Loucy (cell line): Measurements from ENCODE around the gene KRTAP5-8.
"Not testable (repeated sequence)": the region's sequence is repeated elsewhere in the genome, so short reads cannot be mapped to it uniquely, and the experiment has no call there.

ENCODE experiments used
- H2AFZ ChIP-seq: fragments of 200-600 bp; sonication (generic); 2 replicates; pipeline ENCODE4 v1.6.0; 2016; ENCODE audit warnings: antibody characterized with exemption, mild to moderate bottlenecking, low read length, moderate library complexity
- H3F3A ChIP-seq: fragments of 200-600 bp; 2 replicates; pipeline ENCODE4 v1.6.0; 2016; ENCODE audit warnings: antibody characterized with exemption, low read depth, mild to moderate bottlenecking
- H3K27me3 ChIP-seq: fragments of 200-600 bp; sonication (generic); 2 replicates; pipeline ENCODE4 v1.6.1; 2014; ENCODE audit warnings: low read length, mild to moderate bottlenecking; ENCODE audit not compliant: insufficient read depth, poor library complexity, severe bottlenecking
- H3K36me3 ChIP-seq: fragments of 200-600 bp; sonication (generic); 2 replicates; pipeline ENCODE4 v1.6.1; 2016; ENCODE audit warnings: low read length; ENCODE audit not compliant: insufficient read depth
- H3K4me1 ChIP-seq: fragments of 200-600 bp; sonication (generic); 2 replicates; pipeline ENCODE4 v1.5.1; 2014; ENCODE audit warnings: low read length, mild to moderate bottlenecking; ENCODE audit not compliant: insufficient read depth, poor library complexity, severe bottlenecking
- H3K4me2 ChIP-seq: fragments of 200-600 bp; sonication (generic); 2 replicates; pipeline ENCODE4 v1.6.0; 2014; ENCODE audit warnings: antibody characterized with exemption, low read length, low read depth, mild to moderate bottlenecking; ENCODE audit not compliant: poor library complexity, severe bottlenecking
- H3K4me3 ChIP-seq: fragments of 200-600 bp; sonication (generic); 2 replicates; pipeline ENCODE4 v1.5.1; 2014; ENCODE audit warnings: low read length, mild to moderate bottlenecking, mixed read lengths; ENCODE audit not compliant: poor library complexity, severe bottlenecking
- H3K79me2 ChIP-seq: fragments of 200-600 bp; sonication (generic); 2 replicates; pipeline ENCODE4 v1.6.1; 2014; ENCODE audit warnings: low read length; ENCODE audit not compliant: insufficient read depth
- H3K9ac ChIP-seq: fragments of 200-600 bp; sonication (generic); 2 replicates; pipeline ENCODE4 v1.6.0; 2014; ENCODE audit warnings: mild to moderate bottlenecking, low read depth, low read length, moderate library complexity; ENCODE audit not compliant: poor library complexity, severe bottlenecking
- H3K9me2 ChIP-seq: fragments of 200-600 bp; sonication (generic); replicated peaks from 2 replicates; pipeline ENCODE4 v1.6.1; 2016; ENCODE audit warnings: low read depth, low read length, mixed read lengths
- H3K9me3 ChIP-seq: fragments of 200-600 bp; sonication (generic); 2 replicates; pipeline ENCODE4 v1.6.1; 2014; ENCODE audit warnings: mild to moderate bottlenecking, antibody characterized with exemption, low read length, low read depth; ENCODE audit not compliant: insufficient read depth
- H4K20me1 ChIP-seq: fragments of 200-600 bp; sonication (generic); 2 replicates; pipeline ENCODE4 v1.6.0; 2014; ENCODE audit warnings: antibody characterized with exemption, low read length, mild to moderate bottlenecking; ENCODE audit not compliant: insufficient read depth, poor library complexity, severe bottlenecking
- CTCF ChIP-seq: fragments of 200-600 bp; sonication (generic); conservative IDR thresholded peaks from 2 replicates; pipeline ENCODE4 v1.5.1; 2014; ENCODE audit warnings: mild to moderate bottlenecking, antibody characterized with exemption, low read length
- EZH2phosphoT487 ChIP-seq: fragments of 200-600 bp; IDR thresholded peaks from 2 replicates; pipeline ENCODE4 v1.6.1; 2018; ENCODE audit warnings: antibody characterized with exemption, mild to moderate bottlenecking, moderate library complexity, borderline replicate concordance

Gene KRTAP5-8

GRCh38 chr11:71581826-71582225 lies 44.0 kb downstream of the KRTAP5-8 start:
- H3K4me1 ChIP-seq = peaks cover 4% of the 10 kb centered on the region
- H3K4me3 ChIP-seq = no peak overlapping the region
- no peaks in the 10 kb centered on the region for H3K9me2 ChIP-seq
- H3K9me3 ChIP-seq = no peaks in the 10 kb centered on the region
- H3K27me3 ChIP-seq = no peaks in the 10 kb centered on the region
- no peaks in the 10 kb centered on the region for H3F3A ChIP-seq
- H3K4me2 ChIP-seq = no peak overlapping the region
- no peak overlapping the region for H3K9ac ChIP-seq
- H4K20me1 ChIP-seq = no peaks in the 10 kb centered on the region
- TF ChIP-seq EZH2phosphoT487 (no peak), CTCF (no peak)
- no peak overlapping the region for H2AFZ ChIP-seq
- no peaks in the 10 kb centered on the region for H3K79me2 ChIP-seq
- no peaks in the 10 kb centered on the region for H3K36me3 ChIP-seq

- Histone ChIP-seq H3K9ac (no peak within 1 kb of the TSS), H3K4me3 (no peak within 1 kb of the TSS), H4K20me1 (no peaks in the 10 kb centered on the region), H3K36me3 (no peaks in the 10 kb centered on the region), H3K4me2 (no peak within 1 kb of the TSS), H3K9me3 (no peaks in the 10 kb centered on the region), H3K9me2 (no peaks in the 10 kb centered on the region), H3F3A (no peaks in the 10 kb centered on the region), H2AFZ (no peak within 1 kb of the TSS), H3K79me2 (no peaks in the 10 kb centered on the region), H3K4me1 (peaks cover 4% of the 10 kb centered on the region), H3K27me3 (no peaks in the 10 kb centered on the region)
- TF ChIP-seq CTCF (no peak), EZH2phosphoT487 (no peak)
Observed at GRCh38 chr11:71582309-71582895, 44.6 kb downstream of the KRTAP5-8 start, which contains the start of gene KRTAP5-11. Gene KRTAP5-11 (minus strand): TSS chr11:71582875. CDS start chr11:71582837, 38 bp downstream.

- H3K4me3 ChIP-seq, H3K4me2 ChIP-seq, H3K79me2 ChIP-seq, H2AFZ ChIP-seq, H3K9me2 ChIP-seq, H3K9ac ChIP-seq, H3F3A ChIP-seq, H4K20me1 ChIP-seq, H3K27me3 ChIP-seq, H3K9me3 ChIP-seq, H3K4me1 ChIP-seq, H3K36me3 ChIP-seq: not testable (repeated sequence)
Observed at GRCh38 chr11:71582969-71583368, 45.1 kb downstream of the KRTAP5-8 start.

GRCh38 chr11:71585673-71586072 lies 47.8 kb downstream of the KRTAP5-8 start:
- H3K4me3 ChIP-seq, H4K20me1 ChIP-seq, H3K27me3 ChIP-seq, H2AFZ ChIP-seq, H3K4me2 ChIP-seq, H3K9me2 ChIP-seq, H3K9me3 ChIP-seq, H3K79me2 ChIP-seq, H3K4me1 ChIP-seq, H3K36me3 ChIP-seq, H3F3A ChIP-seq, H3K9ac ChIP-seq: not testable (repeated sequence)

- H3K27me3 ChIP-seq, H3K79me2 ChIP-seq, H3K36me3 ChIP-seq, H3K9me2 ChIP-seq, H3K4me2 ChIP-seq, H3K4me1 ChIP-seq, H3K4me3 ChIP-seq, H3K9ac ChIP-seq, H3K9me3 ChIP-seq, H3F3A ChIP-seq, H4K20me1 ChIP-seq, H2AFZ ChIP-seq: not testable (repeated sequence)
Observed at GRCh38 chr11:71588314-71588713, 50.5 kb downstream of the KRTAP5-8 start.
